H9 (cell line): Measurements from ENCODE around the gene URB1. TPM values are rescaled to one million over a fixed set of nuclear protein-coding genes. Genes with fewer than 3 reads are reported as not detected.
A peak's percentile ranks its signal among the peaks of the same experiment; 100 is the strongest.

Source experiments
- DNase-seq: peaks from one replicate; pipeline ENCODE4 v3.0.0-alpha.2; 2017
- H2AFZ ChIP-seq: one replicate; pipeline ENCODE4 v1.6.1; 2013; ENCODE audit warnings: mild to moderate bottlenecking, low read length, control low read depth, moderate library complexity
- H2AK5ac ChIP-seq: 2 replicates; pipeline ENCODE4 v1.6.1; 2013; ENCODE audit warnings: low read length, control low read depth, mixed read lengths; ENCODE audit not compliant: insufficient read length
- H2BK120ac ChIP-seq: one replicate; pipeline ENCODE4 v1.6.1; 2013; ENCODE audit warnings: low read depth, mild to moderate bottlenecking, low read length, control low read depth, inconsistent platforms; ENCODE audit not compliant: poor library complexity, severe bottlenecking
- H2BK12ac ChIP-seq: 2 replicates; pipeline ENCODE4 v1.6.1; 2013; ENCODE audit warnings: low read length, control low read depth, mixed read lengths, low read depth; ENCODE audit not compliant: insufficient read length
- H2BK15ac ChIP-seq: 2 replicates; pipeline ENCODE4 v1.6.1; 2013; ENCODE audit warnings: low read depth, low read length, control low read depth
- H2BK20ac ChIP-seq: one replicate; pipeline ENCODE4 v1.6.1; 2013; ENCODE audit warnings: low read depth, mild to moderate bottlenecking, low read length, control low read depth, inconsistent platforms; ENCODE audit not compliant: poor library complexity, severe bottlenecking
- H2BK5ac ChIP-seq: 2 replicates; pipeline ENCODE4 v1.6.1; 2013; ENCODE audit warnings: low read length, control low read depth, mixed read lengths; ENCODE audit not compliant: insufficient read length
- H3K14ac ChIP-seq: 2 replicates; pipeline ENCODE4 v1.6.1; 2013; ENCODE audit warnings: low read length, control low read depth; ENCODE audit not compliant: insufficient read depth
- H3K18ac ChIP-seq: 2 replicates; pipeline ENCODE4 v1.6.1; 2013; ENCODE audit warnings: low read depth, mild to moderate bottlenecking, mixed read lengths, low read length, control low read depth; ENCODE audit not compliant: insufficient read length
- H3K23ac ChIP-seq: 2 replicates; pipeline ENCODE4 v1.6.1; 2013; ENCODE audit warnings: low read length, control low read depth, mixed read lengths, low read depth; ENCODE audit not compliant: insufficient read length
- H3K23me2 ChIP-seq: 2 replicates; pipeline ENCODE4 v1.6.1; 2013; ENCODE audit warnings: low read depth, mild to moderate bottlenecking, mixed read lengths, low read length, control low read depth; ENCODE audit not compliant: insufficient read length, poor library complexity, severe bottlenecking
- H3K27ac ChIP-seq: 2 replicates; pipeline ENCODE4 v1.5.1; 2013; ENCODE audit warnings: low read length, control low read depth, mixed read lengths, low read depth; ENCODE audit not compliant: insufficient read length
- H3K27me3 ChIP-seq: 2 replicates; pipeline ENCODE4 v1.6.1; 2013; ENCODE audit warnings: low read length, control low read depth, inconsistent platforms; ENCODE audit not compliant: insufficient read depth
- H3K4ac ChIP-seq: 2 replicates; pipeline ENCODE4 v1.6.1; 2013; ENCODE audit warnings: low read depth, mild to moderate bottlenecking, control low read depth, inconsistent platforms, low read length, moderate library complexity
- H3K4me1 ChIP-seq: 2 replicates; pipeline ENCODE4 v1.6.1; 2013; ENCODE audit warnings: low read length, control low read depth, inconsistent platforms; ENCODE audit not compliant: insufficient read depth
- H3K4me2 ChIP-seq: 2 replicates; pipeline ENCODE4 v1.6.1; 2013; ENCODE audit warnings: low read length, control low read depth, mixed read lengths; ENCODE audit not compliant: insufficient read length, insufficient read depth
- H3K56ac ChIP-seq: 2 replicates; pipeline ENCODE4 v1.6.1; 2013; ENCODE audit warnings: low read depth, mild to moderate bottlenecking, mixed read lengths, low read length, control low read depth; ENCODE audit not compliant: insufficient read length
- H3K79me1 ChIP-seq: 2 replicates; pipeline ENCODE4 v1.6.1; 2013; ENCODE audit warnings: low read depth, mild to moderate bottlenecking, moderate library complexity, low read length, control low read depth, inconsistent platforms; ENCODE audit not compliant: insufficient read depth, poor library complexity, severe bottlenecking
- H3K79me2 ChIP-seq: 2 replicates; pipeline ENCODE4 v1.6.1; 2013; ENCODE audit warnings: low read length, control low read depth, inconsistent platforms; ENCODE audit not compliant: insufficient read depth
- H3K9ac ChIP-seq: 2 replicates; pipeline ENCODE4 v1.6.1; 2013; ENCODE audit warnings: low read length, control low read depth, mixed read lengths; ENCODE audit not compliant: insufficient read length; ENCODE audit errors: extremely low read depth
- H3K9me3 ChIP-seq: one replicate; pipeline ENCODE4 v1.6.1; 2013; ENCODE audit warnings: low read depth, low read length, inconsistent platforms; ENCODE audit not compliant: control insufficient read depth
- H3T11ph ChIP-seq: one replicate; pipeline ENCODE4 v1.6.1; 2013; ENCODE audit warnings: mild to moderate bottlenecking, low read length, control low read depth, inconsistent platforms
- H4K20me1 ChIP-seq: one replicate; pipeline ENCODE4 v1.6.1; 2013; ENCODE audit not compliant: control insufficient read depth, insufficient read length, insufficient read depth
- H4K5ac ChIP-seq: 2 replicates; pipeline ENCODE4 v1.6.1; 2013; ENCODE audit warnings: low read depth, mild to moderate bottlenecking, mixed read lengths, low read length, control low read depth; ENCODE audit not compliant: insufficient read length
- H4K8ac ChIP-seq: replicated peaks from 2 replicates; pipeline ENCODE4 v1.6.1; 2013; ENCODE audit warnings: low read length, control low read depth, mixed read lengths, low read depth; ENCODE audit not compliant: insufficient read length
- H4K91ac ChIP-seq: 2 replicates; pipeline ENCODE4 v1.6.1; 2013; ENCODE audit warnings: low read depth, mild to moderate bottlenecking, moderate library complexity, mixed read lengths, low read length, control low read depth; ENCODE audit not compliant: insufficient read length
- H3K27ac Mint-ChIP-seq, 3 experiments: 2 replicates in 2 of 3; 3 replicates in 1 of 3; pipeline ENCODE4 v1.8.0; 2020 to 2021; ENCODE audit warnings: mixed read lengths in 3 of 3, mild to moderate bottlenecking in 1 of 3, moderate library complexity in 1 of 3
- H3K27me3 Mint-ChIP-seq: 2 replicates; pipeline ENCODE4 v1.8.0; 2021; ENCODE audit warnings: low read depth, mild to moderate bottlenecking, moderate library complexity, mixed read lengths
- H3K36me3 Mint-ChIP-seq, 3 experiments: 2 replicates in 2 of 3; 3 replicates in 1 of 3; pipeline ENCODE4 v1.8.0; 2020 to 2021; ENCODE audit warnings: low read depth in 3 of 3, mixed read lengths in 3 of 3; ENCODE audit not compliant: insufficient read depth in 1 of 3
- H3K4me1 Mint-ChIP-seq, 2 experiments: 2 replicates each; pipeline ENCODE4 v1.8.0; 2020; ENCODE audit warnings: mixed read lengths in 2 of 2
- H3K4me3 Mint-ChIP-seq, 2 experiments: 2 replicates in 1 of 2; 3 replicates in 1 of 2; pipeline ENCODE4 v1.8.0; 2020 to 2021; ENCODE audit warnings: mild to moderate bottlenecking in 2 of 2, mixed read lengths in 2 of 2, moderate library complexity in 1 of 2
- H3K9me3 Mint-ChIP-seq, 2 experiments: 2 replicates in 1 of 2; 3 replicates in 1 of 2; pipeline ENCODE4 v1.8.0; 2020; ENCODE audit warnings: mild to moderate bottlenecking in 2 of 2, mixed read lengths in 2 of 2, moderate library complexity in 1 of 2
- CTCF ChIP-seq: fragments of 200-600 bp; sonication (generic); conservative IDR thresholded peaks from 3 replicates; pipeline ENCODE4 v1.8.0; 2021; ENCODE audit warnings: antibody characterized with exemption, mild to moderate bottlenecking
- WGBS: extraction: QIAGEN DNeasy Blood & Tissue Kit; methylation state at CpG from one replicate; pipeline ENCODE4 v1.1.7; 2013; ENCODE audit warnings: missing lambda C conversion rate, low lambda C conversion rate, mixed read lengths; ENCODE audit not compliant: insufficient read length; ENCODE audit errors: extremely low coverage; 5-methylcytosine and 5-hydroxymethylcytosine counted together
- total RNA-seq: library from RNA; stranded (reverse); gene quantifications from 2 replicates; pipeline ENCODE4 v1.2.1, GENCODE V29; 2021

Gene URB1
- total RNA-seq, 1 experiment from 2014 or later = 23.5 TPM

GRCh38 chr21:32333953-32334673 is 58.7 kb downstream of the URB1 start:
- Histone ChIP-seq H2BK5ac (no peak overlapping the region), H4K5ac (no peak overlapping the region), H3K27me3 (no peaks in the 10 kb centered on the region), H4K91ac (no peak overlapping the region), H2BK120ac (no peak overlapping the region), H3K4ac (no peak overlapping the region), H3K4me2 (no peak overlapping the region), H3K27ac (no peak overlapping the region), H3K79me1 (no peaks in the 10 kb centered on the region), H2BK12ac (no peak overlapping the region), H3K23ac (no peak overlapping the region), H3K56ac (no peak overlapping the region), H3K9me3 (no peaks in the 10 kb centered on the region), H3T11ph (no peak overlapping the region), H2BK20ac (no peak overlapping the region), H3K4me1 (no peaks in the 10 kb centered on the region), H4K8ac (no peak overlapping the region), H3K9ac (no peak overlapping the region), H2BK15ac (no peak overlapping the region), H3K14ac (no peak overlapping the region), H3K23me2 (no peaks in the 10 kb centered on the region), H2AK5ac (no peak overlapping the region), H3K18ac (no peak overlapping the region), H4K20me1 (no peaks in the 10 kb centered on the region), H2AFZ (no peak overlapping the region), H3K79me2 (no peaks in the 10 kb centered on the region)
- Mint-ChIP-seq H3K4me1 (peaks cover 28 to 31% of the 10 kb centered on the region in 2 experiments), H3K27me3 (no peaks in the 10 kb centered on the region), H3K36me3 (peaks cover 47 to 93% (median 87%) of the 10 kb centered on the region in 3 experiments; a peak in 6 of 7 replicates), H3K4me3 (no peak overlapping the region), H3K9me3 (no peaks in the 10 kb centered on the region), H3K27ac (no peak overlapping the region)
- no CpG with 5 or more reads among the region's 19 CpGs for WGBS
- peak; percentile 6 for DNase-seq
- TF ChIP-seq CTCF = no peak
